Epithelial cell of prostate (primary cell): ENCODE results near the gene KDSR.

Source experiments
- DNase-seq: peaks from one replicate; pipeline ENCODE4 v3.0.0-alpha.2; 2011; ENCODE audit warnings: low read depth, low spot score
- H3K27ac ChIP-seq: fragments of 450-650 bp; 2 replicates; pipeline ENCODE4 v1.5.1; 2017; ENCODE audit warnings: mild to moderate bottlenecking

Gene KDSR

GRCh38 chr18:63322908-63323634, 43.9 kb downstream of the KDSR start:
- no peak for DNase-seq
- no peak overlapping the region for H3K27ac ChIP-seq

GRCh38 chr18:63322206-63322605, 44.8 kb downstream of the KDSR start:
- H3K27ac ChIP-seq, result no peak overlapping the region
- no peak for DNase-seq

DNA sequence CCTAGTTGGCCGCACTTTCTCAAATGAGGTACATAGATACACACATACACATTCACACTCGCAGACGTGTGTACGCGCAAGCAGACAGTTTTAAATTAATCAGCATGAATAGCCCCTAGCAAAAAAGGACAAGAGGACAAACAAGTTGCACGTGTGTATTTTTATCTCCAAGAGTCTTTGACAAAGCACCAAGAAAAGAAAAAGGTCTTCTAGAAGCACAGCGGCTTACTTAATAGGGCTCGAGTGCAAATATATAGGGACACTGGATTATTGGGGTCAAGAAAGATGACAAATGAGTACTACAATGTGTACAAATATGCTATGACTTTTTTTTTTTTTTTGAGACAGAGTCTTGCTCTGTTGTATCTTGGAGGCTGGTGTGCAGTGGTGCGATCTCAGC, 45.7 kb downstream of the KDSR start:
- DNase-seq, result no peak
- H3K27ac ChIP-seq, result no peak overlapping the region

DNA sequence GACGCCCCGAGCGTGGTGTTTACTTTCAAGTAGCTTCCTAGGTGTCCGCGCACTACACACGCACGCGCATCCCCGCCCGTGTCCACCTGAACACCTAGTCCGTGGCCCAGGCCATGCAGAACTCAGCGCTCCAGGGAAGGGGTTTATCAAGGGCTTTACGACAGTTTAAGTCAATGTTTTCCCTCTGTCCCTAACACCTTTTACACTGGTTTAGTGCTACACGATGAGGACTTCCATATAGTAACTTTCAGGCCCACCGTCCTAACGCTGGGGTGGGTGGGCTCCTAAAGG, 46.1 kb downstream of the KDSR start:
- no peak overlapping the region for H3K27ac ChIP-seq
- no peak for DNase-seq

GRCh38 chr18:63320123-63320974, 46.7 kb downstream of the KDSR start:
- peak overlapping the region; percentile 16 for H3K27ac ChIP-seq
- no peak for DNase-seq

DNA sequence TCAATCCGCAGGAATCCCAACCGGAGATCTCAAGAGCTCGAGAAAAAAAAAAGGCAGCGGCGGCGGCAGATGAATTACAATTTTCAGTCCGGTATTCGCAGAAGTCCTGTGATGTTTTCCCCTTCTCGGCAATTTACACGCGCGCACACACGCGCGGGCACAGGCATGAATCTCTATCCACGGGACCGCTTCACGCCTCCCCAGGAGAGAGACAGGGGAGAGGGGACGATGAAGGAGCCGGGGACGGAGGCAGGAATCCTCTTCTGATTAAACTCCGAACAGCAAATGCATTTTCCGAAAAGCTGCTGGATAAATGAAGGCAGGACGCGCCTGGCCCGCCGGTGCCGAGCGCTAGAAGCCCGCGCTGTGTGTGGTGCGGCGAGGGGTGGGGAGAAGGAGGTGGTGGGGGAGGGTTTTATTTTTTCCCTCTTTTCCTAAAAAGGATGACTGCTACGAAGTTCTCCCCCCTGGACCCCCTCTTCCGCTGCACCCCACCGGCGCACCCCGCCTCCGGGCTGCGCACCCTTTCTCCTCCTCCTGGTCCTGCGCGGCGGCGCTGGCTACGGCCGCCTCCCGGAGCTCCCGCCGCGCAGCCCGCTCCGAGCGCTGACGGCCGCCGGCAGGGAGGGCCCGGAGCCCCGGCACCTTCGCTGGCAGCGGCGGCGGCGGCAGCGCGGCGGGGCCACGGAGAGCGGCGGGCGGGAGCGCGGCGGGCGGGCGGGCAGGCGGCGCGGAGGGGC, 47.5 kb downstream of the KDSR start, which contains the start of gene BCL2:
TSS of gene BCL2 (minus strand) at position 387 of the 740 bp plus-strand sequence.
- peak within 1 kb of the TSS; percentile 16 for H3K27ac ChIP-seq
- DNase-seq, result no peak

GRCh38 chr18:63318889-63319382, 48.1 kb downstream of the KDSR start:
- DNase-seq, result no peak
- H3K27ac ChIP-seq, result no peak overlapping the region

- DNase-seq, result no peak
- H3K27ac ChIP-seq, result no peak overlapping the region
Observed at GRCh38 chr18:63317982-63318888, 48.8 kb downstream of the KDSR start.

DNA sequence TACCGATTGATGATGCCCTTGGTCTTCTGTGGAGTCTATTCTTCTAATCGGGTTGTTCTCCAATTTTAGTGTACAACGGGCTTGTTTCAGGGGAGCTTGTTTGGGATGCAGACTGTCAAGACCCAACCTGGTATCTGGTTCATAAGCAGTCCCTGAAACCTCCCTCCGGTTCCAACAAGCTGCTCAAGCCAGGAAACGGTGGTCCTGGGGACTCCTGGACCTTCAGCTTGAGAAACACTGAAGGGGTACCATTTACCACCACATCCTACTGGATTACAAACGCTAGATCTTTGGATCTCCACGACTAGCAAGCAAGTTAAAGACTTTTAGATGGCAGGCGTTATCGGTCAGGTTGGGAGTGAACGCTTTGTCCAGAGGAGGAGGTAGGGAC, 49.5 kb downstream of the KDSR start:
- no peak for DNase-seq
- H3K27ac ChIP-seq, result no peak overlapping the region

- no peak overlapping the region for H3K27ac ChIP-seq
Observed at GRCh38 chr18:63316612-63317555, 50.1 kb downstream of the KDSR start.

DNA sequence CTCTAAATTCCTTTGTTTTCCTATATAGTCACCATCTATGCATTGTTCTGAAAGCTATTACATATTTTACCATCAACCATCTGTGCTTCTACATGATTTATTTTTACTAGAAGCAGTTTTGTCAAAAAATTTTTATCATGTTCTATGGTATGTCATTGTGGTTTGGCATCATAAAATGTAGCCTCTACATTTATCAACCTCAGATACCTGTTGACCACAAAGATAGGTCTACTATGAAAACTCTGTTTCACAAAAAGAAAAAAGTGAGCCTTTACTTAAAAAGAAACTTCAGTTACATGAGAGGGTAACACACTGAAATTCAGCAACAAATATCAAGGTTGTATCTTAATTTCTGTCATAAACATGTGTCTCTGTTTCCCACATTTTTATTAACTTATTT, 51.1 kb downstream of the KDSR start:
- no peak for DNase-seq
- no peak overlapping the region for H3K27ac ChIP-seq

More at GRCh38 chr18:63316612-63317555, 50.1 kb downstream of the KDSR start:
- DNase-seq, result no peak

DNA sequence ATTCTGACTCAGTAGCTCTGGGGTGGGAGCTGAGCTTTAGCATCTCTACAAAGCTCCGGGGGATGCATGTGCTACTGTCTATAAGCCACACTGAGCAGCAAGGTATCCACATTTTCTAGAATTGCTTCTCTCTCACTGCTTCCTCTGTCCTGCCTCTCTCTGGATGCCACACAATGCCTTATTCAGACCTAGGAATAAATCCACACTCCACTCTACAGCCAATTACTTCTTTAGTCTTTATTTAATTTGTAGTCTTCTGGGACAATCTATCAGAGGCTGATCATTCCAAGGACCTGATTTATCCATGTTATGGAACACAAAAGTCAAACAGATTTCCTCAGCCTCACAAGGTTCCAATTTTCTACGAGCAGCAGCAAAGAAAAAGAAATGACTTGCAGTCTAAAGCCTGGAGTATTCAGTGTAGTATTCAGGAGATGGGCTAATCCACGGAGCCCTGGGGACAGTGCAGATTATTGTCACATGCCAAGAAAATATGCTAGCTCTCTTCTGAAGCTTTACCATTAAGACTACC, 51.8 kb downstream of the KDSR start:
- DNase-seq, result no peak
- no peak overlapping the region for H3K27ac ChIP-seq

DNA sequence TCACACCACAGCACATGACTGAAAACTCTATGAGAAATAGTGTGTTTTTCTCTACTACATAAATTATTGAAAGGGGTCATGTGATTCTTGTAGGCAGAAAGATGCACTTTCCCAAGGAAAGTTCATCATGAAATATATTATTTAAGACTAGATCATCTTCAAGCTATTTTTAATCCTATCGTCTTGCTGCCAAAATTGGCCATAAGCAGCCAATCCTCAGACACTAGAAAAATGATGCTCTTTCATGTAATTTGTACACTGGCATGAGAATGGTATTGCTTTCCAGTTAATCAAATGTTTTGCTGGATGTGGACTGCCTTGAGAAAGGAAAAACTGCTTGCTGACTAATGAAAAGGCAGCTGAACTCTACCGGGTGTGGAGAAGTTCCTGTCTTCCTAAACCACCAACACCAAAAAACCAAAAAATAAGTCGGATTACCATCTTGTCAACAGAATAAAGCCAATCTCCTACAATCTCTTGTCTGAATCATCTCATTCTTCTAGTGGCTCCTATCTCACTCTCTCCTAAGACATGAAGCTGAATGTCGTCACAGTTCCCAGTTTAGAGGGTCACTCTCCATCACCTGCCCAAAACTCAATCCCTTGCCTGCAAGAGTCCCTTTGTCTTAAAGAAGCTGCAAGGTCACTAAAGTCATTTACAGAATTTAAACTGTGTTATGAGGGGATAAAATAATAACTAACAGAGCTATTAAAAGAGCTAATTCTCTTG, 52.8 kb downstream of the KDSR start:
- no peak for DNase-seq

DNA sequence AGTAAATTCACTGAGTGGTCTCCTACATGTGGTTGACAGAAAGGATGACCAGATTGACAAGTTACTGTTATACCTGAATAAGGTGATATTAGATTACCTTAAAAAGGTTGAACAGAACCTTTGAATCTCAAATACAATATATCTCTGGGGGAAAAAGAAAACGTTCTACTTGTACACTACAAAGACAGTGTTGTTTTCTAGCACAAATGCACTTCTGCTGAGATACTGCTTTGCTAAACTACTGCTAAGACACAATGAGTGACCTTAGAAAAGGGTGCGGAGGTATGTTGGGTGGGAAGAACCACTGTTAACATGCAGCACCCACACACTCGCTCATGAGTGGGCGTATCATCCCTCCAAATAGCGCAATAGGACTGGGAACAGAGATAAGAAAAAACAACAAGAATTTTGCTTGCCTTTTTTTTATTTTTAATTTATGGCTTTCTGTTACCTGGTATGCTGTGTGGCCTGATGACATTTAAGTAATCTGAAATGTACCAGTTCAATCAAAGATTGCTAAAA, 53.5 kb downstream of the KDSR start:
- DNase-seq, result no peak
- no peak overlapping the region for H3K27ac ChIP-seq

More for the DNA sequence above, 52.8 kb downstream of the KDSR start:
- no peak overlapping the region for H3K27ac ChIP-seq

DNA sequence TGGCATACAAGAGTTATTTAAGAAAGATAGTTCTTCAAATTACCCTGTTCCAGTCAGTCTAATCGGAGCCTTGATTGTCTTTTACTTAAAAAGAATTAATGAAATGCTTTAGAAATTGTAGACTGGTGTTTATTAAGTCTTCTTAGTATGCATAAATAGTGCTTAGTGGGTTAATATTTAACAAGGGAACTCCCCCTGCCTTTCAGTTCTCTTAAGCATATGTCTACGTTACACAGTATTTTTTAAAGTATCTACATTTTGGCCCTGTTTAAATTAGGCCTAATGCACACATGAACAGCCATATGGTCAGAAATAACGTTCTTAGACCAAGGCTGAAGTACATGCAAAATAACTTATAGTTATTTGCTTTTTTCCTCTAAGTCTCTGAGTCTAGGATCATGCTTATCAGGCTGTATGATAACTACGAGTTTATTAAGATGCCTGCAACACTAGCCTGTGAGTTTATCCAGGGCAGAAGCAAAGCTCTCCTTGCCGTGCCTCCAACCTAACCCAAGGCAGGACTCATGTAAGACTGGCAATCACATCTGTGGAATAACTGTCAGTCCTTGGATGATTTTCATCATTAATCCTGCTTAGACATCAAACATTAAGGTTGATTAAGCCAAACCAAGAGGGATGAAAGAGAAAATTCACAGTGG, 54.1 kb downstream of the KDSR start:
- no peak overlapping the region for H3K27ac ChIP-seq
- DNase-seq, result no peak

DNA sequence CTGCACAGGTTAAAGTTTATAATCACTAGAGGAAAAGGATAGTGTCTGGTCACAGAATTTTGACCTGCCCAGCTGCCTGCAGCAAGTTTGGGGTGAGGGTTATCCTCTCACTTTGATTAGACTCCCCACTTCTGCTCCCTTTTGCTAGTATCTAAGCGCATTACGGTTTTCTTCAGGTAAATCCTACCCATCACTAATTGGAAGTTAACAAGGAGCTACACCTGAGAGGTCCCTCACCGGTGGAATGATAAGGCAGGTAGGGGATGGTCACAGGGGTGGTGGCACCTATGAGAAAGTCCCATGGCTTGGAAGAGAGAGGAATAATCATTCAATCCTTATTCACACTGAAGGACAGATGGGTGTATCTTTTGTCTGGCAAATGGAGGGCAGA, 55.0 kb downstream of the KDSR start:
- H3K27ac ChIP-seq, result no peak overlapping the region

More for the DNA sequence above, 55.0 kb downstream of the KDSR start:
- DNase-seq, result no peak
